Activated CD4-positive, CD25-positive, alpha-beta regulatory T cell treated with anti-CD3 and anti-CD28 coated beads, Interleukin-2, amount 50 U/mL, for 24 hours (primary cell): ENCODE measurements around the gene CBX1.
"Not testable (repeated sequence)": the region's sequence is repeated elsewhere in the genome, so short reads cannot be mapped to it uniquely, and the experiment has no call there.

Experiments used
- ATAC-seq, 2 donors: fragments of 150-1000 bp; cut with Tn5 transposase; one replicate each; pipeline ENCODE4 v1.10.0; 2021; ENCODE audit warnings: mild to moderate bottlenecking in 1 of 2, moderate library complexity in 1 of 2

Gene CBX1

GRCh38 chr17:48071654-48072053 is 29.6 kb downstream of the CBX1 start:
- ATAC-seq = no peak

DNA sequence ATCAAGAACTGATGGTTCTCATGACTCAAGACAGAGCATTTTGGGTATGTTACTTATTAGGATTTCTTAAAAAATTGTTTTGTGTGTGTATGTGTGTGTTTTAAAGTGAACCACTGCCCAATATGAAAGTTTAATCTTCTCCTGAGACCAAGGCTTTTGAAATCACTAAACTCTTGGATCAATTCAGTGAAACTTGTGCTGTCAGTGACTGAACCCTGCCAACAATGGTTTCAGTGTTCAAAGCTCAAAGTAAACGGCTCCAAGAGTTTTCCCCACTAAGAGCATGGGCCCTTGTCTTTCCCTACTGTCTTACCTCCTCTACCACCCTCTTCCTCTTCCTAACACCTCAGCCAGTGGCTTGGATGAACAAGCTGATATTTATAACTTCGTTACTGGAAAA is 31.1 kb downstream of the CBX1 start:
- no peak for ATAC-seq

GRCh38 chr17:48068491-48068961 is 32.8 kb downstream of the CBX1 start:
- peak in 1 of 2 donors; percentile 64 for ATAC-seq

GRCh38 chr17:48067808-48068207 is 33.5 kb downstream of the CBX1 start:
- ATAC-seq = not testable (repeated sequence)

GRCh38 chr17:48067245-48067644 is 34.0 kb downstream of the CBX1 start:
- no peak for ATAC-seq

DNA sequence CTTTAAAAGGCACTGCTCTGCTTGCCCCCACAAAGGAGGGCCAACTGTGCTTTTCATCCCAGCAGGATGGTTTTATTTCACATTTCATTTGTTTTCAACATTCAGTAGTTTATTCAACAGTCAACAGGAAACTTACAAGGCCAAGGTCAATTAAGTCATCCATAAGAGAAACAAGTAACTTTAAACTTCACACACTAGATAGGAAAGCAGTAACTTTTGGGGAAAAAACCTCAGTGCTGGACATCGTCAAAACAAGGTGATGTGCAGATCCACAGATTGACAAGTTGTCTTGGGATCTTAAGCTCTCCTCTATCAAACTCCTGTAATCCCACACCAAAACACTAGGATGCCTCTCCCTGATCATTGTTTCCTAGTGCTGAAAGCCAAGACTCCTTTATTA is 34.6 kb downstream of the CBX1 start:
- no peak for ATAC-seq

DNA sequence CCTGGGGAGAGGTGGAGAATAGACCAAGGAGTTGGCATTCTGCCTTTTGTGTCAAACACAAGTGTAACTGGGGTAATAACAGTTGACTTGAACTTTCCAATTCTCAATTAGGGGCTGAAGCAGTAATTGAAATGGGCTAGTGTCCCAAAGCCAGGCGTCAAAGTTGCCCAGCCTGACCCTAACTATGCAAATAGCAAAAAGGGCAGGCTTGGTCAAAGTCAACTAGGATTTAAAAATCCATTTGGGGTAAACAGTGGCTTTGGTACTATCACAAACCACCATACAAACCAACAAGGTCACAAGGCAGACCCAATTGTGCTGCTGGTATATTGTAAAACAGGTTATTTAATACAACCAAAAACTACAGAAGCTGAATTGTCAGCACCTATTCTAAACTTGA is 35.1 kb downstream of the CBX1 start:
- ATAC-seq = no peak

GRCh38 chr17:48064638-48065037 is 36.6 kb downstream of the CBX1 start:
- no peak for ATAC-seq

DNA sequence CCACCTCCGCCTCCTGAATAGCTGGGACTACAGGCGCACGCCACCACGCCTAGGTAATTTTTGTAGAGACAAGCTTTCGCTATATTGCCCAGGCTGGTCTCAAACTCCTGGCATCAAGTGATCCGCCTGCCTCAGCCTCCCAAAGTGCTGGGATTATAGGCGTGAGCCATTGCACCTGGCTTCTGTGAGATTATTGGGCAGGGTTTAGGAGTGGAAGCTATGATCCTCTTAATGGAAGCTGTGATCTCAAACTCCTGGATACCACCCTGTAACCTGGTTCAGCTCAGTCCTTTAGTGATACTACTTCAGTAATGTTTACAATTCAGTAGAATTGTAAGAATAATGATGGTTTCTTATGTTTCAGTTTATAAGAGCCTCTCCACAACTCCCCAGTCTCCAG is 39.0 kb downstream of the CBX1 start:
- ATAC-seq = no peak

DNA sequence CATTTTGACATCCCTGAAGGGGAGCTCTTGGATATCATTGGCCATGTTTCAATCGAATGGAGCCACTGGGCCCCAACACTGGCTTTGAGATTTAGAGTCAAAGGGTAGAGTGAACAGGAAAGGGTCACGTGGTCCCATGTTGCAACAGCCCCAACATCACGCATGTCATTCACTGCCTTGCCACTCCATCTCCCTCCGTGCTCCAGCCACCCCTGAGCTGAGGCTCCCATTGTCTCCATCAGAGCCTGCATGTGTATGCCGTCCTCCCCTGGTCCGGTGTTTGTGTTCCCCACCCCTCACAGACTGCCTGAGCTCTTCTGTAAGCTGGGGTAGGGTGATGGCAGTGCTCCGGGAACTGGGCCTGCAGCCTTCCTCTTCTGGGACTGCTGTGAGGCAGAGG is 41.0 kb downstream of the CBX1 start:
- no peak for ATAC-seq

DNA sequence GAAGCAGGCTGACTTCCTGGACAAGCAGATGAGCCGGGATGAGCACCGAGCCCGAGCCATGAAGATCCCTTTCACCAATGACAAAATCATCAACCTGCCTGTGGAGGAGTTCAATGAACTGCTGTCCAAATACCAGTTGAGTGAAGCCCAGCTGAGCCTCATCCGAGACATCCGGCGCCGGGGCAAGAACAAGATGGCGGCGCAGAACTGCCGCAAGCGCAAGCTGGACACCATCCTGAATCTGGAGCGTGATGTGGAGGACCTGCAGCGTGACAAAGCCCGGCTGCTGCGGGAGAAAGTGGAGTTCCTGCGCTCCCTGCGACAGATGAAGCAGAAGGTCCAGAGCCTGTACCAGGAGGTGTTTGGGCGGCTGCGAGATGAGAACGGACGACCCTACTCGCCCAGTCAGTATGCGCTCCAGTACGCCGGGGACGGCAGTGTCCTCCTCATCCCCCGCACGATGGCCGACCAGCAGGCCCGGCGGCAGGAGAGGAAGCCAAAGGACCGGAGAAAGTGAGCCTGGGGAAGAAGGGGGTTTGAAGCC is 42.1 kb downstream of the CBX1 start:
- ATAC-seq = no peak

DNA sequence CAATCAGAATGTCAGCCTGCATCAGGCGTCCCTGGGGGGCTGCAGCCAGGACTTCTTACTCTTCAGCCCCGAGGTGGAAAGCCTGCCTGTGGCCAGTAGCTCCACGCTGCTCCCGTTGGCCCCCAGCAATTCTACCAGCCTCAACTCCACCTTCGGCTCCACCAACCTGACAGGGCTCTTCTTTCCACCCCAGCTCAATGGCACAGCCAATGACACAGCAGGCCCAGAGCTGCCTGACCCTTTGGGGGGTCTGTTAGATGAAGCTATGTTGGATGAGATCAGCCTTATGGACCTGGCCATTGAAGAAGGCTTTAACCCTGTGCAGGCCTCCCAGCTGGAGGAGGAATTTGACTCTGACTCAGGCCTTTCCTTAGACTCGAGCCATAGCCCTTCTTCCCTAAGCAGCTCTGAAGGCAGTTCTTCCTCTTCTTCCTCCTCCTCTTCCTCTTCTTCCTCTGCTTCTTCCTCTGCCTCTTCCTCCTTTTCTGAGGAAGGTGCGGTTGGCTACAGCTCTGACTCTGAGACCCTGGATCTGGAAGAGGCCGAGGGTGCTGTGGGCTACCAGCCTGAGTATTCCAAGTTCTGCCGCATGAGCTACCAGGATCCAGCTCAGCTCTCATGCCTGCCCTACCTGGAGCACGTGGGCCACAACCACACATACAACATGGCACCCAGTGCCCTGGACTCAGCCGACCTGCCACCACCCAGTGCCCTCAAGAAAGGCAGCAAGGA is 42.7 kb downstream of the CBX1 start:
- no peak for ATAC-seq

- no peak for ATAC-seq
Observed at GRCh38 chr17:48057626-48058025, 43.7 kb downstream of the CBX1 start.

GRCh38 chr17:48056879-48057278 is 44.4 kb downstream of the CBX1 start:
- no peak for ATAC-seq

- no peak for ATAC-seq
Observed at GRCh38 chr17:48056246-48056745, 45.0 kb downstream of the CBX1 start.

DNA sequence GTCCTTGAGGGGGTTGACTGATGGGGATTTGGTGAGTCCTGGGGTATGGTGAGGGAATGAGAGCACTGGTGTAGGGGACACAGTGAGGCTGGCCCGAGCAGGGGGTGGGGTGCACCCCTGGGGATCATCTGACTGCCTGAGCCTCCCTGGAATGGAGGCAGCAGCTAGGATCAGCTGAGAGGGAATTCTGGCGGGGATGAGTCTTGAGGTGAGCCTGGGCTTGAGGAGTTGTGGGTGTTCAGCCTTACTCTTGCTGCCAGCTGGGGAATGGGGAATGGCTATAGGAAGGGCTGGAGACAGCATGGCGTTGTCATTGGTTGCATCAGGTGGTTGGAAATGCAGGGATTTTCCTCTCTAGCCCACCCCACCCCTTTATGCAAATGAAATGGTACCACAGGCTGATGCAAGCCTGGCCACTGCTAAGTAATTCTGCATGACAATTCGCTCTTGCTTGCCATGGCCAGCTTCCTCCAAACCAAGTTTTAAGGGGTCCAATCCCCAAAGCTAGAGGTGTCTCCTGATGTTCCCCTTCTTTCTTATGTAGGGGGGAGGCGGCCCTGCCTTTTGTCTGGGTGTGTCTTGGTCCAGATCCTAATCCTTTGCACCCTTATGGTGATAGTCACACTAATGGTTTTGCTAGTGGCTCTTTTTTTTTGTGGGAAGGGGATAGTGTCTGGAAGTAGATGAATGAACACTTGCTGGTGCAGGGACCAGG is 45.6 kb downstream of the CBX1 start:
- ATAC-seq = peak; percentile 80 to 93

GRCh38 chr17:48054238-48055185 is 46.8 kb downstream of the CBX1 start:
- ATAC-seq = no peak

- ATAC-seq = no peak
Observed at GRCh38 chr17:48053758-48054237, 47.5 kb downstream of the CBX1 start.

DNA sequence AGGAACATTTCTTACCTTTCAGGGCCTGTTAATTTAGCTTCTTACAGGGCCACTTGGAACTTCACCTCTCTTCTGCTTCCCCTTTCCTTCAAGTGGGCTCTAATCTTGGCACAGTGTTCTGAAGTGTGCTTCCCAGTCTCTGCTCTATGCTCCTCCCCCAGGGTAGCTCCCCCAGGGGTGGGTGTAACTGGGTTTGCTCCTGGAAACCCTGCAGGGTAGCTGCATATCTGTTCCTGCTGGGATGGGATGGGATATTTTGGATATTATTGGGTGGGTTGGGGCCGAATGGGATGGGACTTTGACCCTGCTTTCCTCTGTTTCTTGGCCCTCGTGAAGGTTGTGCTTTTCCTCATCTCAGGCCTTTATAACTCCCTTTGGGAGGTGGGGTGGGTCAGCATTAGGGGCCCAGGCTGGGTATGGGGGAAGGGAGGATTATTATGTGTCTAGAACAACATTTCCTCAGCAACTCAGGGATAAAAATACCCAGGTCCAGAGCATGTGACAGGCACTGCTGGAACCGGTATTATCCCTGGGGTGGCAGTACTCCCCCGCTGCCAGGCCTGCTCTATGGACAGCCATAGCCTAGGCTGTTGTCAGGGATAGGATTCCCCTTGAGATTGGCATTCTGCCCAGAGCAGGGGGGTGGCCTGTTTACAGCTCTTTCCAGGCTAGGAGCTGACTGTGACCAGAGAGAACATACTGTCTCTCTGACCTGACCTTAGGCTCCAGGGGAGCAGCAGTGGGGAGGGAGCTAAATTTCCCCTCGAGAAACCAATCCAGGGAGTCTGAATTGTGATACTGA is 48.1 kb downstream of the CBX1 start:
- ATAC-seq = no peak

DNA sequence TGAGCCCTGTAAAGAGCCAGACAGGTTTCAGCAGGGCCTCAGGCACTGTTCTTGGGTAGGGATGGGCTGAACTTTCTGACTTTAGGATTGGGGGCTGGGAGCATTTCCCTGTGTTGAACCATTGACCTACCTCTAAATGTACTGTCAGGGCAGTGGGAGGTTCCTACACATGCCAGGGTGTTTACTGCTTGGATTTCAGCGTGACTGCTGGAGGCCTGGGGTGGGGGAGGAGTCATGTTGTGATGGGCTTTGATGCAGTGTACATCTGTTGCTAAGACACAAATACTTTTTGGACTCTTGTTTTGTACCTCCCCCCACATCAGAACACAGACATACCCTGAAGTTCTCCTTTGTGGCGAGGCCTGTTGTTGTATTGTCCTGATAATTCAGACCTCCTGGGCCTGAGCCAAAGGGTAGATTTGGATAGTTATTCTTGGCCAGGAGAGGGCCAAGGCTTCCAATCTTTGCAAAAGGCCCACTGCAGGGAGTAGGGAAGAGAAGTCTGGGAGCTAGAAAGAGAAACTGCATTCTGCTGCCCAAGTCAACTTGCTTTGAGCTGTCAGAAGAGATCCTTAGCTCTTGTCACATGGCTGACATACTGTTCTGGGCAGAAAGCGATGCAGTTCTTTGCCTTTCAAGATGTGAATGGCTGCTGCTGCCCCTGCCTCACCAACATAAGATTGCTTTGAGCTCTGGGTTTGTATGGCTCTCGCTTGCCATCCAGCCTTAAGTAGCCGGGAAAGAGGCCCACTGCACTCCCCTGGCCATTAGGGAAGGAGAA is 49.4 kb downstream of the CBX1 start:
- ATAC-seq = no peak

DNA sequence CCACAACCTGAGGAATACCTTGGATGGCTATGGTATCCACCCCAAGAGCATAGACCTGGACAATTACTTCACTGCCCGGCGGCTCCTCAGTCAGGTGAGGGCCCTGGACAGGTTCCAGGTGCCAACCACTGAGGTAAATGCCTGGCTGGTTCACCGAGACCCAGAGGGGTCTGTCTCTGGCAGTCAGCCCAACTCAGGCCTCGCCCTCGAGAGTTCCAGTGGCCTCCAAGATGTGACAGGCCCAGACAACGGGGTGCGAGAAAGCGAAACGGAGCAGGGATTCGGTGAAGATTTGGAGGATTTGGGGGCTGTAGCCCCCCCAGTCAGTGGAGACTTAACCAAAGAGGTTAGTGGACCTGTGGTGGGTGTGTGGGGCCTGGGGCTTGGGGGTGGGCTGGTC is 50.0 kb downstream of the CBX1 start:
- ATAC-seq = no peak
